ENCODE measurements around the gene KIF24.
"Not testable (repeated sequence)": the region's sequence is repeated elsewhere in the genome, so short reads cannot be mapped to it uniquely, and the experiment has no call there.

Gene KIF24

DNA sequence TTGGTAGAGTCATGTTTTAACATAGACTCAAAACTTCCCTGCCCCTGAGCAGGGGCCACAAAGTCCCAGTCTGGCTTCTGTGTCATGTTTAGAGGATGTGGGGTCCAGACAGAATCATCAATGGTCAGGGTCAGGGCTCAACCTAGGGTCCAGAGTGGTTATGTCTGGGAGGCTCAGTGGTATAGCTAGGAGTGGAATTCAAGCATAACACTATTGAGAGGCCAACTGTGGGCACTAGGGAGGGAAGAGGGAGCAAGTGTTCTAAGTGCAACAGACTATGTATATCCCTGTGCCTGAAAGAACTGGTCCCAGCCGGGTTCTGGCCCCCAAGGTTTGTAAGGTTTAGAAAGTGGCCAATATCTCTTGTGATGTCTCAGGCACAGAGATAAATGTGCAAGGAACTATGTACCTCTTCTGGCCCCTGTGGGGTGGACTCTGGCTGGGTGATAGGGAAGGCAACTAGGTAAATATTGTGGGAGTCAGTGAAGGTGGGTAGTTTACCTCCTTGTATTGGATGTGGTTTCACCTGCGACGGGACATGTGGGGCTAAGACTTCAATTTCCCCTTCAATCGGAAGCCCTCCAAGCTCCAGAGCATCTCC lies 33.6 kb upstream of the KIF24 start:
- DNase-seq: no peak

GRCh38 chr9:34352957-34353356 lies 23.9 kb upstream of the KIF24 start:
- not testable (repeated sequence) for DNase-seq

DNA sequence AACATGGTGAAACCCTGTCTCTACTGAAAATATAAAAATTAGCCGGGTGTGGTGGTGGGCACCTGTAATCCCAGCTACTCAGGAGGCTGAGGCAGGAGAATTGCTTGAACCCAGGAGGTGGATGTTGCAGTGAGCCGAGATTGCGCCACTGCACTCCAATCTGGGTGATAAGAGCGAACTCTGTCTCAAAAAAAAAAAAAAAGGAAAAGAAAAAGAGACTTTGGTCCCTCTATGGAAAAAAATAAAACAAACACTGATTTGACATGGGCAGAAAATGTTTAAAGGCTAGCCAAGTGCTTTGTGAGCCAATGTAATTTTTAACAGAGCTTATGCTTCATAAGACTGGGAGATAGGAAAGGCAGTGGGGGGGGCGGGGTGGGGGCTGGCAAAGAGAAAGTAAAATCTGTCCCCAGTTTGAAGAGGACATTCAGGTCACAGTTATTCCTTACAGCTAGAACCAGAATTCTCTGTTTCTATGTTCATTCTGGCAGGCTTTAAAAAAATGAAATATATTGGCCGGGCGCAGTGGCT lies 23.1 kb upstream of the KIF24 start:
- not testable (repeated sequence) for DNase-seq

DNA sequence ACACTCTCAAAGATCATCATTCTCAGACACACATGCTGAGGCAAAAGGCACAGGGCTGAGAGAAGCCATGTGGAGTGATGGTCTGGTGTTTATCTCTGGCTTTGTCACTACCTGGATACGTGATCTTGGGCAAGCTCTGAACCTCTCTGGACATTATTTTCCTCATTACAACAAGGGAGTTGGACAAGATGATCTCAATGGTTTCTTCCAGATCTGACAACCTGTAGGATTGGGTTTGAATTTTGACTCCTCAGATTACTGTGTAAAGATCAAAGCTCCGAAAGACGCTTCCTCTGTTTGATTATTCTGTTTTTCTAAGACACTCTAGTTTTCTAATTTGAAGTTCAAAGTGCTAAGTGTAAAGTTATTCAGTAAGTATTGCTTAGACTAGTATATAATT lies 20.3 kb upstream of the KIF24 start:
- DNase-seq: no peak

- DNase-seq: no peak
Measured at GRCh38 chr9:34347800-34348158, 18.7 kb upstream of the KIF24 start.

DNA sequence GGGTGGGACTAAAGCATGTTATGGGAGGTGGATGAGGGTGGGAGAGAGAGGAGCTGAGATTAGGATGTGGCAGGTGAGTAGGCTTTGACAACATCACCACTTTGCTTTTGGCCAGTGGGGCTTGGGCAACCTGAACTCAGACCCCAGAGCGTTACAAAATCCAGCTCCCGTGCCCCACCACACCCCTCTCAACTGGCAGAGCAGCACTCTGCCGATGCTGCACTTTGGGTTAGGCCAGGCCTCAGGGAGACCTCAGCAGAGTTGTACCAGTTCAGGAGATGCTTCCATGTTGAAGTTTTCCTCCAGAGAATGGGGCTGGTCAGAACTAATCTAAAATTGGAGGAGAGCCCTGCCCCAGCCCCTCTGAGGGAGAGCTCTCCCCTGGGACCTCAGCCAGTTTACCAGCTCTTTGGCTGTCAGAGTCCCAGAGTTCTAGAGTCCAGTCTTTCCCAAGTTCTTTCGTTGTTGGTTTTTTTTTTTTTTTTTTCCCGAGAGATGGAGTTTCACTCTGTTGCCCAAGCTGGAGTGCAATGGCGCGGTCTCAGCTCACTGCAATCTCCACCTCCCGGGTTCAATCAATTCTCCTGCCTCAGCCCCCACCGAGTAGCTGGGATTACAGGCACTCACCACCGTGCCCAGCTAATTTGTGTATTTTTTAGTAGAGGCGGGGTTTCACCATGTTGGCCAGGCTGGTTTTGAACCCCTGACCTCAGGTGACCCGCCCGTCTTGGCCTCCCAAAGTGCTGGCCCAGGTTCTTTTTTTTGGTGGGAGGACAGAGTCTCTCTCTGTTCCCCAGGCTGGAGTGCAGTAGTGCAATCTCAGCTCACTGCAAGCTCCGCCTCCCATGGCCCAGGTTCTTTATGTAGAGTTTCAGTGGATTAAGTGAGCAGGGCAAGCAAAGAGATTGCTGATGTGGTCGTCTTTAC lies 18.1 kb upstream of the KIF24 start:
- no peak for DNase-seq

- no peak for DNase-seq
Measured at GRCh38 chr9:34343605-34344004, 14.5 kb upstream of the KIF24 start.

DNA sequence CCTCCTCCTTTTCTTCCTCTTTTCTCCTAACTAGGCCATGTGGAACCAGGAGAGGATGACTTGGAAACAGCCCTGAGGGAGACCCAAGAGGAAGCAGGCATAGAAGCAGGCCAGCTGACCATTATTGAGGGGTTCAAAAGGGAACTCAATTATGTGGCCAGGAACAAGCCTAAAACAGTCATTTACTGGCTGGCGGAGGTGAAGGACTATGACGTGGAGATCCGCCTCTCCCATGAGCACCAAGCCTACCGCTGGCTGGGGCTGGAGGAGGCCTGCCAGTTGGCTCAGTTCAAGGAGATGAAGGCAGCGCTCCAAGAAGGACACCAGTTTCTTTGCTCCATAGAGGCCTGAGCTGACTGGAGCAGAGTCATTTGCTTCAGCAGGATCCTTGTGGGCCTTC lies 14.0 kb upstream of the KIF24 start:
- no peak for DNase-seq

DNA sequence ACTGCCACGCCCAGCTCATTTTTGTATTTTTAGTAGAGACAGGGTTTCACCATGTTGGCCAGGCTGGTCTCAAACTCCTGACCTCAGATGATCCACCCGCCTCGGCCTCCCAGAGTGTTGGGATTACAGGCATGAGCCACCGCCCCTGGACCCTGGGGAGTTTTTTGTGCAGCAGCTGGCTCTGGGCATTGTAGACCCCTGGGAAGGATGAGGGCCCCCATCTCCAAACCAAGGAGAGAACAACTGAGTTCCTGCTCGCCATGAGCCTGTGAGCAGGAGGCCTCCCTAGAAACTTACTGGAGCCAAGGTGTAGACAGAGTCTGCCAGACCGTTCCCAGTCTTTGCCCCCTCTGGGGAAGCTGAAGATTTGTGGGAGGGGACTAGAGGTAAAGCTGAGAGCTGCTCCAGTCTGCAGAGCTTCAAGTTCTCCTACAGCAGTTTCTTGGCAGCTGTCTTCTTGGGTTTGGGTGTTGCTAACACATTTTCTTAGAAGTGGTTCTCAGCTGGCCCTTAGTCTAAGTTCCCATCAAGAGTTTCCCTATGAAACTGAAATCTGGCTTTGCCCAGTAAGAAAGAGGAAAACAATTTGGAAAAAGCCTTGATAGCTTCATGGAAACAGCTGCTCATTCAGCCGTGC lies 12.7 kb upstream of the KIF24 start:
- DNase-seq: no peak

DNA sequence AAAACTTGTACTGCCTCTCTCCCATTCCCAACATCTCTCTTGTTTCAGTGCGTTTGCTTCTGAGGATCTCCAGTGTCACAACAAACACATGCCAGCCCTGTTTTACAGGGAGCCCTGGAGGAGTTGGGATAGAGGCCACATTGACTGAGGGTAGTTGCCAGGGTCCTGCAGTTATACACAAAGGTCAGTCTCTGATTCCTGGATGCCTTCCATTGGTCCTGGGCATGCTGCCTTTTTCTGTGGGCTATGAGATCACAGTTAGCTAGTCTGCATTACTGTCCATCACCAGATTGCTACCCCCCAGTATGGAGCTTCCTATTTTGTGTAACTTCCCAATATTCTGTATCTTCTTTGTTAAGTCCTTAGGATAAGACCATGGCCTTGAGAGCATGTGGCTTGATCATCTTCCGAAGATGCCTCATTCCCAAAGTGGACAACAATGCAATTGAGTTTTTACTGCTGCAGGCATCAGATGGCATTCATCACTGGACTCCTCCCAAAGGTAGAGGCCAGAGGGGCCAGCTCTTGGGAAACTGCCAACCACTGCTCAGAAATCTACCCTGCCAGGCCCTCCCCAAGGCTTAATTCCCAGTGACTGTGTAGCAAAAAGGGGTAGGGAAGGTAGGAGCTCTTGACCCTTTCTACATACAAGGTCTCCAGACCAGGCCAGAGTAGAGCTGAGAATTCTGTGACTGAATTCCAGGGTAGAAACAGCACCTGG lies 9.8 kb upstream of the KIF24 start:
- DNase-seq: no peak

DNA sequence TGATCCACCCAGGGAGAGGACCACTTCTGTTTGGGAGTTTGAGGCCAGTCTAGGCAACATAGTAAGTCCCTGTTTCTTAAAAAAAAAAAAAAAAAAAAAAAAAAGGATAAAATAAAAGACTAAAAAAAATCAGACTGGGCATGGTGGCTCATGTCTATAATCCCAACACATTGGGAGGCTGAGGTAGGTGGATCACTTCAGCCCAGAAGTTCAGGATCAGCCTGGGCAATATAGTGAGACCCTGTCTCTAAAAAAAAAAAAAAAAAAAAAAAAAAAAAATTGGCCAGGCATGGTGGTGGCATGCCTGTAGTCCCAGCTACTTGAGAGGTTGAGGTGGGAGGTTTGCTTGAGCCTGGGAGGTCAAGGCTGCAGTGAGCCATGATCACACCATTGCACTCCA lies 9.0 kb upstream of the KIF24 start:
- not testable (repeated sequence) for DNase-seq

DNA sequence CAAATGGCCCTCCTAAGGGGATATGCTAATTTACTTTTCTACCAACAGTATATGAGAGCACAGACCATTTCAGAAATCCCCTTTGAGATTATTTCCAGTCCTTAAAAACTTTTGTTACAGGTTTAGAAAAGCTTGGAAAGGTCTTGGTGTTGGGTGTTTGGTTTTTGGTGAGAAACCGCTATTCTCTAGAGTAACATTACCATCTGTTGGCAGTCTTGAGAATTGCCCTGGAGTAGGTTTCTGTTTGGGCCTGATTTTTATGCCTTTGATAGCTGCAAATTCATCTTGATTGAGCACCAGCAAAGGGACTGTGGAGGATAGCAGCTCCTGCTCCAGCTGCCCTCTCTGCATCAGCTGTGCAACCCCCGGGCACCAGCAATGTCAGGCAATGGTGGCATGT lies 8.3 kb upstream of the KIF24 start:
- DNase-seq: no peak

GRCh38 chr9:34335376-34335775 lies 6.3 kb upstream of the KIF24 start:
- no peak for DNase-seq

DNA sequence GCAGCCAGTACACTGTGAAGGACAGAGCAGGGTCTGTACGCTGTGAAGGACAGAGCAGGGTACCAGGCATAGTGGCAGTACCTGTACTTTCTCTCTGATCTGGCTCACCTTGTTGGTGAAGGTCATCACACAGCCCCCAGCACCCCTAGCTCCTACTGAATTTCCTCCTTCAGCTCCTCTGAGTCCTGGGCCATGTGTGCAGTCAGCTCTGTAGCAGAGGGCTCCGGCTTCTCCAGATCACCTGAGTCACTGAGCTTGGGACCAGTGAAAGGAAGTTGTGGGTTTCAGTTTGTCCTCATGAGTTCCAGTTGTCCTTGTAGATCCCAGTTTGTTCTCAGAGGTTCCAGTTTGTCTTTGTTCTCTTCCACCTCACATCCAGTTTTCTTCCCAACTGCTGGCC lies 5.8 kb upstream of the KIF24 start:
- DNase-seq: no peak

- DNase-seq: no peak
Measured at GRCh38 chr9:34334337-34334824, 5.3 kb upstream of the KIF24 start.

GRCh38 chr9:34333836-34334235 lies 4.8 kb upstream of the KIF24 start:
- no peak for DNase-seq

DNA sequence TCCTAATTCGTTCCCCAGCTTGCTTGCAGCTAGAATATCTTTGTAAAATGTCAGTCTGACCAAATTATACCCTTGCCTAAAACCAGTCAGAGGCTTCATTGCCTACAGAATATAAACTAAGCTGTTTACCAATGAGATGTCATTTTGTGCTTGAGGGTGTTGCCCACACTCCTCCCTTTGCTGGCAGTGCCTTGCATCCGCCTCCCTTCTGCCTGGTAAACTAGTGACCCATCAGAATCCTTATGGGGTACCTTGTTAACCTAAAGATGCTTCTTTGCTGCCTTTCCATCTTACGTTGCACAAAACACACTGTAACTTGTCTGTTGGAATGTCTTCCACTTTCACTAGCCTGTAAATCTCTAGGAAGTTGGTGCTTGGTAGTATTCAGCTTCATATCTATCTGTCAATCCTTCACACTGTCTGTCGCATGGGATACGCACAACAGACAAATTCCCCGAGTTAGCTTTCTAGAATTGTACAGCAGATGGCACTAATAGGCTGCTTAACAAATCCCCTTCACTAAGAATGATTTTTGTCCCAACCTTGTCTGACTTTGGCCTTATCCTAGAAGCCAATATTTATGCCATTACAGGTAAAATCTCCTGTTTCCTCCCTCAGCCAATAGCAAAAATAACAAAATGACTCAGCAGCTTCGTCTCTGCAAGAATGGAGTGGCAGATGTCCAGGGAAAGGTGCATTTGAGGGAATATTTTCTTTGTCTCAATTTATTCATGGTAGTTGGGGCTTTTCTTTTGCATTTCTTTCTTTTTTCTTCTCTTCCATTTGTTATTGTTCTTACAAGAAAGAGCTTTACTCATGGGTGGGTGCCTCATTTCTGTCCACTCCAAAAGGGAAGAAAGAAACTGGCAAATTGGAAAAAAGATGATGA lies 3.3 kb upstream of the KIF24 start:
- no peak for DNase-seq

DNA sequence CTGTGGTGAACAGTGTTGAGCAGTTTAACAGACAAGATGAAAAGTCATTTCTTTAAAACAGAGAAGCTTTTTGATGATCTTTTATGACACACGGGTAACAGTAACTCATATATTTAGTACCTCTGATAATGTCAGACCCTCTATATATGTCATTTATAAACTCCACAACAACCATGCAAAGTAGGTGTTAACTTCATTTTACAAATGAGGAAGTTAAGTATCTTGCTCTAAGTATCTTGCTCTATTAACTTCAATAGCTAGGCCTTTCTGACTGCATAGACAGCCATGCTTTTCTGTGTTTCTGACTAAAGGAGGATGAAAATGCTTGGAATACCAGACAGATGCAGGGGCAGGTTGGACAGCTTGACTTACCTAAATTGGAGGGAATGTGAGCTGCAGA lies 2.1 kb upstream of the KIF24 start:
- no peak for DNase-seq

GRCh38 chr9:34328500-34328986 lies 525 bp downstream of the KIF24 start:
- DNase-seq: no peak

DNA sequence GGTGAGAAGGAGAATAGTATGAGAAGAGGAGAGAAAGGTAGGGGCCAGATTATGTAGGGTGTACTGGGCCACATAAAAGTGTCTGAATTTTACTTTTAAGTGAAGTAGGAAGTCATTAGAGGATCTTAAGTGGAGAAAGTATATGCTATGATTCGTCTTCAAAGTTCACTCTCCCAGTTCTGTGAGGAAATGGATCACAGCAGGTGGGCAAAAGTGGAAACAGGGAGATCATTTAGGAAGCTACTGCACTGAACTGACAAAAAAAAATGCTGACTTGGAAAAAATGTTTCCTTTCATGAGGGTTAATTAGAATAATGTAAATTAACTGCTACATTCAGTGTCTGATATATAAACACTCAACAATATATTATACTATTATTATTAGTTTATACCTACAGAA lies 2.4 kb downstream of the KIF24 start:
- DNase-seq: no peak

DNA sequence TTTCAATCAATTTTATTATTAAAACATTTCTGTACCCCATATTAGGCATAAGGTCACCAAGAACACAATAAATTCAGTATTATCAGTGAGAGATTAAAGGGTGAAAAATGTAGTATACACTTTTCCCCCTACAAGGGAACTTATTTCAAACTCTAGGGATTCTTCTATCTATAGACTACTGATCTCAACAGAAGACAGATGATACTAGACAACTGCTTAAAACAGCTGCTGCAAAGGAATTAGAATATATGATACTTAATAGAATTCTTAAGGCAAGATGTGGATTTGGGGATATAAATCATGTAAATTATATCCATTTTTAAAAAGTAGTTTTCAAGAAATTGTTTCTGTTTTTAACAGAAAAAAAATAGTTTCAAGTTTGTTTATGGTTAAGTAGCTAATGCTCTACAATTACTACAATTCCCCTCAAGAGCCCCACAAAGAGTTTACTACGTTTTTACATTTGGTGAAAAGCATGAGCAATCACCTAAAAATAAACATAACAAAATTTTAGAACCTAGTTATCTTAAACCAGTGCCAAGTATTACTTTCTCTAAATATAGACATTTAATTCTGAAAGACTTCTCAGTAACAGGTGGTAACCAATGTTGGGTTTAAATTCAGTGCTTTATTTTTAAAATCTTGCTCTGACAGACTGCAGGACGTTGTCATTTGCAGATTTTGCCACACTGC lies 6.0 kb downstream of the KIF24 start:
- DNase-seq: no peak

Data from NCI-H226 (cell line).